BE2C (cell line): Measurements from ENCODE around the gene PROSER2.
A peak's percentile ranks its signal among the peaks of the same experiment; 100 is the strongest.

ENCODE experiments used
- DNase-seq: peaks from one replicate; pipeline ENCODE4 v3.0.0-alpha.2; 2020
- H3K27me3 ChIP-seq: fragments of 250-450 bp; sonication (Bioruptor Pico); 2 replicates; pipeline ENCODE4 v1.5.1; 2020; ENCODE audit warnings: mild to moderate bottlenecking
- H3K36me3 ChIP-seq: fragments of 250-450 bp; sonication (Bioruptor Pico); 2 replicates; pipeline ENCODE4 v1.5.1; 2020; ENCODE audit warnings: mild to moderate bottlenecking
- H3K4me1 ChIP-seq: fragments of 250-450 bp; sonication (Bioruptor Pico); 2 replicates; pipeline ENCODE4 v1.5.1; 2020
- H3K4me3 ChIP-seq: 2 replicates; pipeline ENCODE4 v1.5.1; 2011; ENCODE audit warnings: low read depth, low read length
- H3K9me3 ChIP-seq: fragments of 250-450 bp; sonication (Bioruptor Pico); 2 replicates; pipeline ENCODE4 v1.5.1; 2020
- TF ChIP-seq, protein P1 (sequence below): IDR thresholded peaks from 2 replicates; pipeline ENCODE4 v1.5.1; 2012; ENCODE audit warnings: mild to moderate bottlenecking, low read depth, low read length

Gene PROSER2

DNA sequence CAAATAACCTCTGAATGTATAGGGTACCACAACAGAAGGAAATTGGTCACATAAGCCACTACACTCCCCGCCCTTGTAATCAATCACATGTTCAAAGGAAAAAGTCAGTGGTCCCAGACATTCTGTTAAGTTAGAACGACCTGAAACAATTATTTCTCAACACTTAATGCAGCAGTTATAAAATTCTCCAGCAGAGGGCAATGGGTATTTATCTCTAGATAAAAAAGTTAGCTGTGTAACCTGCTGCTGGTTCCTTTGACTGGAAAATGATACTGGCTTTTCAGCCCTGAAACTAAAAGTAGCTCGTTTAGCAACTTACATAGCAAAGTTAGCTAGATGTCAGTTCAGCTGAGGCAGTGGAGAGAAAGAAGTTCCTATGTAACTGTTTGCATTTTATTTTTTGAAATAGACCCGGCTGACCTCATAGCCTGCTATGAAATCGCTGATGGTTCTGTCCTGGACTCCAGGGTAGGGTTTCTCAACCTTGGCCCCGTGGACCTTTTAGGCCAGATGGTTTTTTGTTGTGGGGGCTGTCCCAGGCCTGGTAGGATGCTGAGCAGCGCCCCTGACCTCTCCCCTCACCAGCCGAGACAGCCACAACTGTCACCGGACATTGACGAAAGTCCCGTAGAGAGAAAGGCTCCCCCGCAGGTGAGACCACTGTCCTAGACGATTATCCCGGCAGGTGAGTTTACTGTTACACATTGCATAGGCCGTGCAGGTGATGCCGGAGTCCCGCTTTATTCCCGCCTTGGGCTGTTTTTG, 40.2 kb upstream of the PROSER2 start:
- Histone ChIP-seq H3K4me1 (no peaks in the 10 kb centered on the region), H3K9me3 (no peaks in the 10 kb centered on the region), H3K4me3 (no peak overlapping the region), H3K27me3 (no peaks in the 10 kb centered on the region), H3K36me3 (no peaks in the 10 kb centered on the region)
- TF ChIP-seq, protein P1, sequence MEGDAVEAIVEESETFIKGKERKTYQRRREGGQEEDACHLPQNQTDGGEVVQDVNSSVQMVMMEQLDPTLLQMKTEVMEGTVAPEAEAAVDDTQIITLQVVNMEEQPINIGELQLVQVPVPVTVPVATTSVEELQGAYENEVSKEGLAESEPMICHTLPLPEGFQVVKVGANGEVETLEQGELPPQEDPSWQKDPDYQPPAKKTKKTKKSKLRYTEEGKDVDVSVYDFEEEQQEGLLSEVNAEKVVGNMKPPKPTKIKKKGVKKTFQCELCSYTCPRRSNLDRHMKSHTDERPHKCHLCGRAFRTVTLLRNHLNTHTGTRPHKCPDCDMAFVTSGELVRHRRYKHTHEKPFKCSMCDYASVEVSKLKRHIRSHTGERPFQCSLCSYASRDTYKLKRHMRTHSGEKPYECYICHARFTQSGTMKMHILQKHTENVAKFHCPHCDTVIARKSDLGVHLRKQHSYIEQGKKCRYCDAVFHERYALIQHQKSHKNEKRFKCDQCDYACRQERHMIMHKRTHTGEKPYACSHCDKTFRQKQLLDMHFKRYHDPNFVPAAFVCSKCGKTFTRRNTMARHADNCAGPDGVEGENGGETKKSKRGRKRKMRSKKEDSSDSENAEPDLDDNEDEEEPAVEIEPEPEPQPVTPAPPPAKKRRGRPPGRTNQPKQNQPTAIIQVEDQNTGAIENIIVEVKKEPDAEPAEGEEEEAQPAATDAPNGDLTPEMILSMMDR, result peak; percentile 66
- DNase-seq, result no peak

DNA sequence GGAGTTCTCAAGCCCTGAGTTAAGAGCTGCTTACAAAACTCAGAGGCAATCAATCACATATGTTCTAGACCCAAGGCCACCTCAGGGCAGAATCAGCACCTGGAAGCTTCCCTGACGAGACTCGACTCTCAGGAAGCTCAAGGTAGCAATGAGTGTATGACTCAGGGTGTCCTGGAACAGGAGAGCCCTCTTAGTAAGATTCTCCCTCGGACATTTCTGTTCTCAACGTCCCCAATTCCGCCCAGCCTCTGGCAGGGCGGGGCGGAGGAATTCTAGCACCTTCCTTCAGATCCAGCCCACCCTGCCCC, 39.6 kb upstream of the PROSER2 start:
- Histone ChIP-seq H3K4me1 (no peaks in the 10 kb centered on the region), H3K27me3 (no peaks in the 10 kb centered on the region), H3K9me3 (no peaks in the 10 kb centered on the region), H3K36me3 (no peaks in the 10 kb centered on the region), H3K4me3 (no peak overlapping the region)
- no peak for DNase-seq
- TF ChIP-seq, protein P1, result no peak

DNA sequence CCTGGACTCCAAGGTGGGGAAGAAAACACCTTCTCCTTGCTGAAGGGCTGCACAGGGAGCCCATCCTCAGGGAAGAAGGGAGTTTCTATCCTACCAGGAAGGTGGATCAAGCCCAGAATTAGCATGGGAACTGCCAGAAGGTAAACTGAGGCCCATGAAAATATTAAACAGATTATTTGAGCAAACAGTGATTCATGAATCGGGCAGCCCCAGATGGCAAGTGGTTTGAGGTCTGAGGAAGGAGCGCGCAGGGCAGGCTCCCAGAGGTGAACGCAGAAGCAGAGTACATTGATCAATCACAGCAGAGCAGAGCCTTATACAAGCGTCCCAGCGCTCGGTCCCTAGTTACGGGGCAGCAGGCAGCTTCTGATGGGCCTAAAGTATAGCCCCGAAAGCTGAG, 35.8 kb upstream of the PROSER2 start:
- Histone ChIP-seq H3K4me3 (no peak overlapping the region), H3K36me3 (no peaks in the 10 kb centered on the region), H3K9me3 (no peaks in the 10 kb centered on the region), H3K27me3 (no peaks in the 10 kb centered on the region; the same call in 1 of the 2 replicates), H3K4me1 (no peaks in the 10 kb centered on the region)
- TF ChIP-seq, protein P1, result no peak
- no peak for DNase-seq

DNA sequence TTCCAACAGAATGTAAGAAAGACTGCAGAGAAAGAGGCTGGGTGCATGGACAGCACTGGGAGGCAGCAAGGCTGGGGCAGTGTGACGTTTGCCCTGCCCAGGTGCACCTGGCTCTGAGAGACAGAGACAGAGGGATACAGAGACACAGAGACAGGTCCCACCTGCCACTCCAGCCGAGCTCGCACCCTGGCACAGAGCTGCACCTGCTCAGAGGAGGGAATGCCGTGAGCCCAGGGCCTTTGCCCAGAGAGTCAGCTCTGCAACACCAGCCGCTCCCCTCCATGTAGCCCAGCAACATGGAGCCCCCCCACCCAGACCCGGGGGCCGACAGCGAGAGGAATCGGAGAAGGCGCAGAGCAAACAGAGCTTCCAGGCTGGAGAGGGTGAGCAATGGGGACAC, 35.3 kb upstream of the PROSER2 start:
- DNase-seq, result no peak
- H3K9me3 ChIP-seq, result no peaks in the 10 kb centered on the region
- no peaks in the 10 kb centered on the region for H3K36me3 ChIP-seq
- no peak overlapping the region for H3K4me3 ChIP-seq
- no peaks in the 10 kb centered on the region for H3K4me1 ChIP-seq
- TF ChIP-seq, protein P1, result no peak
- H3K27me3 ChIP-seq, result no peaks in the 10 kb centered on the region; the same call in 1 of the 2 replicates

DNA sequence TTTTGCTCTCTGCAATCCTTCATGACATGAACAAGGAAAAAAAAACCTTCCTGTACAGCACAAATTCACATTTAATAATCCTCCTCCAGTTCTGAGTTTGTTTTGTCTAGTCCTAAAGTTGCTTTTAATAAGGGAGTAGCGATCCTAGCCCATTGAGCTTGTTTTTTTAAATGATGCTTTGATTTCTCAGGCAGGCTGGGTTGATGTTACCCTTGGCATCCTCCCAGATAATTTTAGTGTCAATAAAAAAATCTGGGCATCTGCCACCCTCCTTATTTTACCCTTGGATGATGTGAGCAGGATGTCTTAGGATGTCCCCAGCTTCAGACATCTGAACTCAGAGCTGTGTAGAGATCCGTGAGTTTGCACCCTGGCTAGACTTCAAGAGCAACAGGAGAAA, 33.9 kb upstream of the PROSER2 start:
- Histone ChIP-seq H3K36me3 (no peaks in the 10 kb centered on the region), H3K9me3 (no peaks in the 10 kb centered on the region), H3K4me3 (no peak overlapping the region), H3K27me3 (no peaks in the 10 kb centered on the region; the same call in 1 of the 2 replicates), H3K4me1 (no peaks in the 10 kb centered on the region)
- TF ChIP-seq, protein P1, result no peak
- DNase-seq, result no peak

DNA sequence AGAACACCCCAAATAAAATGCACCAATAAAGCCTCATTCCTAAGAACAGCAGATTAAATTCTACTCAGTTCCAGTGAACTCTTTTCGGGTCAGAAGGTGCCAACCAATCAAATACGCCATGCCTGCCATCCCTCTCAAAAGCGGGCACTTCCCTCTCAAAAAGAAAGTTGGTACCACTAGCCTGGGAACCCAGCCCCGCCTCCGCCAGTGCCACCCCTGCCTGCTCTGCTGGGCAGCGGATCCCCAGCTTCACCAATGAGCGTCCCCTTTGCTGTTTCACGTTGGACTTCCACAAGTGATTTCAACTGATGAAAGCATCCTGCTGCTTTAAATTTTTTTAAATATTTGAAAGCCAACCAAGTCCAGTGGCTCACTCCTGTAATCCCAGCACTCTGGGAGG, 33.2 kb upstream of the PROSER2 start:
- Histone ChIP-seq H3K9me3 (no peaks in the 10 kb centered on the region), H3K4me3 (no peak overlapping the region), H3K36me3 (no peaks in the 10 kb centered on the region), H3K27me3 (no peaks in the 10 kb centered on the region; the same call in 1 of the 2 replicates), H3K4me1 (no peaks in the 10 kb centered on the region)
- TF ChIP-seq, protein P1, result no peak
- DNase-seq, result no peak
